IPS-11a (cell line): Measurements from ENCODE around the gene POLR2E.
"Not testable (repeated sequence)": the region's sequence is repeated elsewhere in the genome, so short reads cannot be mapped to it uniquely, and the experiment has no call there.

Experiments
- H3K4me3 ChIP-seq: one replicate; pipeline ENCODE4 v1.5.1; 2013; ENCODE audit warnings: low read depth, low read length, control low read depth

POLR2E gene

GRCh38 chr19:1094978-1095701 lies at the start of gene POLR2E:
Gene POLR2E (minus strand): TSS chr19:1095375. CDS start chr19:1095315, 60 bp downstream.
- H3K4me3 ChIP-seq, result peak within 1 kb of the TSS; percentile 87

- H3K4me3 ChIP-seq, result no peak overlapping the region
Measured at GRCh38 chr19:1144741-1145140, 49.6 kb upstream of the POLR2E start.

DNA sequence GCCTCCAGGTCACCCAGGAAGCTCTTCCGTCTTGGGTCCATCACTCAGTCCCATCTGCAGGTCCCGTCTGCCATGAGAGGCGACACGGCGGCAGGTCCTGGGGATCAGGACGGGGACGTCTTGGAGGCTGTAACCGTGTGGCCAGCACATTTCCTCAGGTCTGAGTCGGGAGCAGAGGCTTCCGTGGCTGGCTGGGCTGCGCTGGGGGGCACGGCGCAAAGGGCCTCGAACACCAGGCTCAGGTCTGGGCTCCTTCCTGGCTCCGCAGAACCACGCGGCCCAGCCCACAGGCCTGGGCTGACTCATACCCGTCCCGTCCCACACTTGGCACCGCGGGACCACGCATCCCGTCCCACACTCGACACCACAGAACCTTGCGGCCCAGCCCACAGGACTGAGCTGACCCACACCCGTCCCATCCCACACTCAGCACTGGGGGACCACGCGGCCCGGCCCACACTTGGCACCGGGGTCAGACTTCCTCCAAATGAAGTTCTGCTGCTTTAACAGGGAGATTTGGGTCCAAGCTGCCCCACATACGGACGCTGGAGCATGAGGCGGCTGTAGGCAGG lies 48.7 kb upstream of the POLR2E start:
- no peak overlapping the region for H3K4me3 ChIP-seq

- no peak overlapping the region for H3K4me3 ChIP-seq
Measured at GRCh38 chr19:1141944-1142343, 46.8 kb upstream of the POLR2E start.

- no peak overlapping the region for H3K4me3 ChIP-seq
Measured at GRCh38 chr19:1140272-1141027, 45.3 kb upstream of the POLR2E start.

DNA sequence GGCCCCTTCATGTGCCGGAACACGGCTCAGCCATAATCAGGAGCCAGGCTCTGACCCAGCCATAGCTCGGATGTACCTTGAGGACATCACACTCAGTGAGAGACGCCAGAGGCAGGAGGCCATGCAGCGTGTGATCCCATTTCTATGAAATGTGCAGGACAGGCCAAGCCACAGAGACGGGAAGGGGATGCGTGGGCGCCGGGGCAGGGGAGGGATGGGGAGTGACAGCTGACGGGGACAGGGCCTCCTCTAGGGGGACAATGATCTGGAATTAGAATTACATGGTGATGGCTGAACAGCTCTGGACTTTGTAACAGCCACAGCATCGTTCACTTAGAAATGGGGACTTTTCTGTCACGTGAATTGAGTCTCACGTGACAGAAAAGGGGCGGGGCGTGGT lies 44.0 kb upstream of the POLR2E start:
- H3K4me3 ChIP-seq, result no peak overlapping the region

DNA sequence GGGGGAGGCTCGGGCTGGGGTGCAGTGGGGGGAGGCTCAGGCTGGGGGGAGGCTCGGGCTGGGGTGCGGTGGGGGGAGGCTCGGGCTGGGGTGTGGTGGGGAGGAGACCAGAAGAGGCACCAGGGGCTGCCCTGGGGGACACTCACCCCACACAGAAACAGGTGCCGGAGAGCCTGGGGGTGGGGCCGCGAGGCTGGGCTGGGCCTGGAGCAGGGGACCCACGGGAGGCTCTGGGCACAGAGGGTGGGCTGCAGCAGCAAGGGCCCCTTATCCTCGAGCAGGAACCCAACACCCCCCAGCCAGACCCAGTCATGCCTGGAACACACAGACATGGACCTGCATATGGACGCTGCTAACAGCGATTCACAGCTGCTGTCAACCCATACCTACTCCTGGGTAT lies 42.9 kb upstream of the POLR2E start:
- no peak overlapping the region for H3K4me3 ChIP-seq

- no peak overlapping the region for H3K4me3 ChIP-seq
Measured at GRCh38 chr19:1136621-1137317, 41.6 kb upstream of the POLR2E start.

- H3K4me3 ChIP-seq, result no peak overlapping the region
Measured at GRCh38 chr19:1136201-1136600, 41.0 kb upstream of the POLR2E start.

DNA sequence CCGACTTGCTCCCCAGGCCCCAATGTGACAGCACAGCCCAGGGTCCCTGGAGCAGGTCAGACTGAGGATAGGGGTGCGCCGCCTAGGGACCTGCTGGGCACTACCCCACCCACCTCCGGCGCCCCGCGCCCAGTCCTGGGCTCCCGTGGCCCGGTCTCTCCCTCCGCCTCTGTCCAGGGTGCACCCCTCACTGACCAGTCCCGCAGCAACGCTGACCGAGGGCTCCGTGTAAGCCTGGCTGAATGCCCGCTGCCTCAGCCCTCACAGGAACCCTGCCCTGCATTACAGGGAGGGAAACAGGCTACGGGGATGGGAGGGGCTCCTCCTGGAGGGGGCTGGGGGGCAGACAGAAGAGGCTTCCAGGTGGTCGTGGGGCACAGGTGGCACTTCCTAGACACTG lies 40.3 kb upstream of the POLR2E start:
- no peak overlapping the region for H3K4me3 ChIP-seq

DNA sequence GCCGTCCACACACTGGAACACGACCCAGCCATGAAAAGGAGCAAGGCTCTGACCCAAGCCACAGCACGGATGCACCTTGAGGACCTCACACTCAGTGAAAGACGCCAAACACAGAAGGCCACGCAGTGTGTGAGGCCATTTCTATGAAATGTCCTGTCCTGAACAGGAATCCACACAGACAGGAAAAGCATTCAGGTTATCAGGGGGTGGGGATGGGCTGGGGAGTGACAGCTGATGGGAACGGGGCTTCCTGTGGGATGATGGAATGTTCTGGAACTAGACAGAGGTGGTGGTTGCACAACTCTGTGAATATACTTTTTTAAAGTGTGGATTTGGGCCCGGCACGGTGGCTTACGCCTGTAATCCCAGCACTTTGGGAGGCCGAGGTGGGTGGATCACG lies 39.3 kb upstream of the POLR2E start:
- no peak overlapping the region for H3K4me3 ChIP-seq

- H3K4me3 ChIP-seq, result no peak overlapping the region
Measured at GRCh38 chr19:1133471-1133929, 38.3 kb upstream of the POLR2E start.

GRCh38 chr19:1132552-1133383 lies 37.6 kb upstream of the POLR2E start:
- H3K4me3 ChIP-seq, result no peak overlapping the region

DNA sequence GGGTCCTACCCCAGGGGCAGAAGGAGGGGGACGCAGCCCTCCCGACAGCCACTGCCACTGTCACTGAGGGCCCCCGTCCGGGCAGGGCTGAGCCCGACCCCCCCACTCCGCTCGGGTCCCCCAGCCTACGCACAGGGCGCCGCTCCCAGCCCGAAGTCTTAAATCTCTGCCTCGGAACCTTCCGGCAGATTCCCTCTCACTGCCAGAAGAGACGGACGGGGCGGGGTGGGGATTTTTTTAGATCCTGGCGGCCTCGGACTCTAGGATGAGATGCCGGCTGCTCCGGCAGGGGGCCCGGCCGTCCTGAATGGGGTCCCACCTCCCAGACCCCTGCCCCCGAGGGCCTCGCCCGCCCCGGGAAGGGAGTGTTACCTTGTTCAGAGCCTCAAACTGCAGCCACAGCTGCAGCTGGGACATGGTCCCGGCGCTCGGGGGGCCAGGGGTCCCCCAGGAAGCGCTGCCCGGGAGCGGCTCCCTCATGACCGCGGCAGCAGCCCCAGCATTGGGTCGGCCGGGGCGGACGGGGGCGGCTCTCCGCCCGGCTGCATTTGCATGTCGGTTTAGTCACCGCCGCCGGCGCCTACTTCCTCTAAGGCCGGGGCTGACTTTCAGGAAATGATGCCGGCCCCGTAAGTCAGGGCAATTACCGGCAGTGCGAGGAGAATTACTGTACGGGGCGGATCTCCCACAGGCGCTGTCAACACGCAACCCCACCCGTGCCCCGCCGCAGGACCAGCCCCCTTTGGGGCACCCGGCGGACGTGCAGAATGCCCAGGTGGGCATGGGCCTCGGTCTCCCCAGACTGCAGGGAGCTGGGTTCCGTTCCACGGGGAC lies 36.8 kb upstream of the POLR2E start:
- H3K4me3 ChIP-seq, result peak overlapping the region; percentile 13

DNA sequence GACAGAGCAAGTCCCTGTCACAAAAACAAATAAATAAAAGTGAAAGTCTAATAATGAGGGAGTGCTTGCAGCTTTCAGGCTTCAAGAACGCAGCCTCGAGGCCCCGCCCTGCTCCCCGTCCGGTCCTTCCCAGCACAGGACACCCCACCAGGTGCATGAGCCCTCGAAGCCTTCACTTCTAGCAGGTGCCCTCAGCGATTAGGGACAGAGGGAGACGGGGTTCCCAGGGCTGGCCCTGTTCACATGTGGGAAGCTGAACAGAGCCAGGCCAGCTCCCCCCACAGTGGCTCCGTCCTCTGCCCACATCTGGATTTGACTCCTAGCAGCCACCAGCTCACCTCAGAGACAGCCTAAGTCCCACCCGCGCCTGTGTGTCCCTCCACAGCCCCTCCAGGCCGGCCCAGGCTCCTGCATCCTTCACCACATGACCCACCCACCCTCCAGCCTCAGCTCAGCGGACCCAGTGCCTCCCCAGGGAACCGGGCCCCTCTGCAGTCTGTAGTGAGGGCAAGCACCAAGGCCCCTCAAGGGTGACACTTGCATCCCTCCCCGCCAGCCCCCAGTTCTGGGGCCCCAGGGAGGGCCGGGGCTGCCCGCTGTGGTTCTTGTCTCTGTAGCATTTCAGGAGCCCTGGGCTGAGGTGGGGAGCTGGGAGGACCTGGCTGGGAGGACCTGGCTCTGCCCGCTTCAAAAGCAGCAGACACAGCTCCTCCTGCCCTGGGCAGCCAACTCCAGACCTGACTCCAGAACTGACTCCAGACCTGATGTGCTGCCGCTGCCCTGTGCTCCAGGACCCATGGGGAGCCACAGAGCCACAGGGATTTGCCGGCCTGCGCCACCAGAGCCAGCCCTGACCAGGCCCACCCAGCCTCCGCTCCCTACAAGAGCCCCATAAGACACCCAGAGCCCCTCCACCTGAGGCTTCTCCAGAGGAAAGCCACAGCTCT lies 35.9 kb upstream of the POLR2E start:
- H3K4me3 ChIP-seq, result no peak overlapping the region

DNA sequence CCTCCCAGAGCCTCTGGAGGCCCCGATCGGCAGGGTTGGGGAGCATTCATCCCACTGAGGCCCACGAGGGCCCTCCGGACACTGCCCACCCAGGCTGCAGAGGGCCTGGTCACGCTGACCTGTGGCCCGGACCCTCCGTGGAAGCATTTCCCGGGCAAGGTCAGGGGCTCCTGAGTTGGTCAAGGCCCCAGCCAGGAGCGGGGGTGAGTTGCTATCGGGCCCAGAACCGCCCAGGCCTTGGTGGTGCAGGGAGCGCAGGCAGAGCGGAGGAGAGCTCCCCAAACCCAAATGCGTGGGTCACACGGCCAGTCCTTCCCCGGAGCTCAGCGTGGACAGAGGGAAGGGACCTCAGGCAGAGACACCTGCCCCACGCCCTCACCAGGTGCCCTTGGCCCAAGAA lies 34.4 kb upstream of the POLR2E start:
- H3K4me3 ChIP-seq, result no peak overlapping the region

GRCh38 chr19:1129084-1129483 lies 33.9 kb upstream of the POLR2E start:
- H3K4me3 ChIP-seq, result not testable (repeated sequence)

GRCh38 chr19:1128106-1128505 lies 32.9 kb upstream of the POLR2E start:
- no peak overlapping the region for H3K4me3 ChIP-seq
